Measurements from ENCODE around the gene ST6GALNAC5.

- TF ChIP-seq CTCF (conservative IDR thresholded peaks at IDR 0.05) (no peak), EZH2 (IDR thresholded peaks at IDR 0.05; ENCODE audit: low read depth) (no peak)
These were observed 125.8 kb downstream of the ST6GALNAC5 start for GRCh38 chr1:76993036-76993435.
